WTC11 (cell line): Measurements from ENCODE around the gene MS4A14. TPM values are rescaled to one million over a fixed set of nuclear protein-coding genes. Genes with fewer than 3 reads are reported as not detected.

ENCODE experiments used
- ATAC-seq: fragments of 200-7000 bp; cut with Tn5 transposase; 2 replicates; pipeline ENCODE4 v1.10.0; 2021; ENCODE audit warnings: mild to moderate bottlenecking, moderate library complexity
- CTCF ChIA-PET: fragments of 300-600 bp; sonication (Branson Sonifier 250); formaldehyde crosslinking; loops from one replicate; lab custom pipeline; 2021; ENCODE audit warnings: antibody characterized with exemption; lab: Charles Lee
- POLR2A ChIA-PET: fragments of 350-600 bp; sonication (Branson Sonifier 250); formaldehyde crosslinking; loops from one replicate; lab custom pipeline; 2021; ENCODE audit warnings: antibody characterized with exemption; lab: Charles Lee
- DNase-seq: peaks from one replicate; pipeline ENCODE4 v3.0.0; 2021; ENCODE audit warnings: low spot score
- H3K27ac Mint-ChIP-seq: 2 replicates; pipeline ENCODE4 v1.8.0; 2021; ENCODE audit warnings: mixed read lengths
- H3K27me3 Mint-ChIP-seq: 2 replicates; pipeline ENCODE4 v1.8.0; 2021; ENCODE audit warnings: low read depth, mild to moderate bottlenecking, moderate library complexity, mixed read lengths
- H3K36me3 Mint-ChIP-seq: 2 replicates; pipeline ENCODE4 v1.8.0; 2021; ENCODE audit warnings: mixed read lengths
- H3K4me1 Mint-ChIP-seq: 2 replicates; pipeline ENCODE4 v1.8.0; 2022; ENCODE audit warnings: mixed read lengths
- H3K4me3 Mint-ChIP-seq: 2 replicates; pipeline ENCODE4 v1.8.0; 2021; ENCODE audit warnings: mild to moderate bottlenecking, moderate library complexity, mixed read lengths
- H3K9me3 Mint-ChIP-seq: 2 replicates; pipeline ENCODE4 v1.8.0; 2021; ENCODE audit warnings: mixed read lengths
- GABPB1 ChIP-seq: sonication (generic); formaldehyde crosslinking; IDR thresholded peaks from 2 replicates; pipeline ENCODE4 v1.8.1; 2023; ENCODE audit warnings: mild to moderate bottlenecking, missing genetic modification reagents
- GRHL2 ChIP-seq: fragments of 250-450 bp; sonication (Bioruptor Pico); IDR thresholded peaks from 2 replicates; pipeline ENCODE4 v1.8.0; 2022; ENCODE audit warnings: mild to moderate bottlenecking, moderate library complexity; ENCODE audit not compliant: insufficient replicate concordance, severe bottlenecking
- IRF2 ChIP-seq: sonication (generic); formaldehyde crosslinking; IDR thresholded peaks from 2 replicates; pipeline ENCODE4 v1.8.0; 2022; ENCODE audit warnings: low read depth, missing genetic modification reagents, borderline replicate concordance
- NFYB ChIP-seq: sonication (generic); formaldehyde crosslinking; conservative IDR thresholded peaks from 2 replicates; pipeline ENCODE4 v1.8.0; 2022; ENCODE audit warnings: low read depth, missing genetic modification reagents
- PRRX2 ChIP-seq: fragments of 250-450 bp; sonication (Bioruptor Pico); IDR thresholded peaks from 2 replicates; pipeline ENCODE4 v1.8.0; 2021; ENCODE audit warnings: mild to moderate bottlenecking
- RORB ChIP-seq: fragments of 250-450 bp; sonication (Bioruptor Pico); IDR thresholded peaks from 2 replicates; pipeline ENCODE4 v1.9.0; 2021; ENCODE audit warnings: mild to moderate bottlenecking
- SOX15 ChIP-seq: fragments of 250-450 bp; sonication (Bioruptor Pico); IDR thresholded peaks from 2 replicates; pipeline ENCODE4 v1.9.0; 2021; ENCODE audit warnings: mild to moderate bottlenecking
- SP1 ChIP-seq: sonication (generic); formaldehyde crosslinking; conservative IDR thresholded peaks from 2 replicates; pipeline ENCODE4 v1.8.1; 2022; ENCODE audit warnings: missing genetic modification reagents
- ZNF263 ChIP-seq: sonication (generic); formaldehyde crosslinking; IDR thresholded peaks from 2 replicates; pipeline ENCODE4 v1.8.1; 2022; ENCODE audit warnings: low read depth, mild to moderate bottlenecking, moderate library complexity, missing genetic modification reagents
- total RNA-seq: library from RNA; stranded (reverse); gene quantifications from 3 replicates; pipeline ENCODE4 v1.2.3, GENCODE V29; 2021
- TF ChIP-seq, protein P1 (sequence below): sonication (generic); formaldehyde crosslinking; IDR thresholded peaks from 2 replicates; pipeline ENCODE4 v1.8.1; 2022; ENCODE audit warnings: missing genetic modification reagents, borderline replicate concordance
- TF ChIP-seq, protein P2 (sequence below): sonication (generic); formaldehyde crosslinking; conservative IDR thresholded peaks from 2 replicates; pipeline ENCODE4 v1.8.1; 2022; ENCODE audit warnings: mild to moderate bottlenecking, missing genetic modification reagents
- TF ChIP-seq, protein P3 (sequence below): sonication (generic); formaldehyde crosslinking; IDR thresholded peaks from 2 replicates; pipeline ENCODE4 v1.8.0; 2023; ENCODE audit warnings: mild to moderate bottlenecking, missing genetic modification reagents
- TF ChIP-seq, protein P4 (sequence below): sonication (generic); formaldehyde crosslinking; conservative IDR thresholded peaks from 2 replicates; pipeline ENCODE4 v1.8.1; 2023; ENCODE audit warnings: mild to moderate bottlenecking, low read depth, missing genetic modification reagents, moderate library complexity
- TF ChIP-seq, protein P5 (sequence below): fragments of 250-450 bp; sonication (Bioruptor Pico); IDR thresholded peaks from 2 replicates; pipeline ENCODE4 v1.8.0; 2021; ENCODE audit warnings: mild to moderate bottlenecking
- TF ChIP-seq, protein P6 (sequence below): fragments of 250-450 bp; sonication (Bioruptor Pico); IDR thresholded peaks from 2 replicates; pipeline ENCODE4 v1.9.0; 2021; ENCODE audit warnings: mild to moderate bottlenecking
- TF ChIP-seq, protein P7 (sequence below): sonication (generic); formaldehyde crosslinking; IDR thresholded peaks from 2 replicates; pipeline ENCODE4 v1.8.1; 2022; ENCODE audit warnings: low read depth, mild to moderate bottlenecking, moderate library complexity, missing genetic modification reagents, borderline replicate concordance

Gene MS4A14
- total RNA-seq, 1 experiment from 2014 or later: not detected

DNA sequence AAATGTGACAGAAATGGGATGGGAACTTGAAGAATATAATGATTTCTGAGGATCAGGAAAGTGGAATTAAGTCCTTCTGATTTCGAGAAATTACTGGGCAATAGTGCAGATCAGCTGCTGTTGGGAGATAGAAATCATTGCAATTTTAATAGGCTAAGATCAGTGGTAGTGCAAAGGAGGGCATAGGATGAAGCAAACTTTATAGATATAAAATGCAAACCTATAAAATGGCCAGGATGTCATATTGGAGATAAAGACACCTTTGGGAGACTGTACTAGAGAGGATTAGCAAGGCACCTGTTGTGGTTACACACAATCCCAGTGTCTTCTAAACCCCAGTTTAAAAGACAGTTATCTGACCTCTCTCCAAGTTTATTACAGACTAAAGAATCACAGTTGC lies 24.4 kb upstream of the MS4A14 start (continued):
- TF ChIP-seq, protein P1, sequence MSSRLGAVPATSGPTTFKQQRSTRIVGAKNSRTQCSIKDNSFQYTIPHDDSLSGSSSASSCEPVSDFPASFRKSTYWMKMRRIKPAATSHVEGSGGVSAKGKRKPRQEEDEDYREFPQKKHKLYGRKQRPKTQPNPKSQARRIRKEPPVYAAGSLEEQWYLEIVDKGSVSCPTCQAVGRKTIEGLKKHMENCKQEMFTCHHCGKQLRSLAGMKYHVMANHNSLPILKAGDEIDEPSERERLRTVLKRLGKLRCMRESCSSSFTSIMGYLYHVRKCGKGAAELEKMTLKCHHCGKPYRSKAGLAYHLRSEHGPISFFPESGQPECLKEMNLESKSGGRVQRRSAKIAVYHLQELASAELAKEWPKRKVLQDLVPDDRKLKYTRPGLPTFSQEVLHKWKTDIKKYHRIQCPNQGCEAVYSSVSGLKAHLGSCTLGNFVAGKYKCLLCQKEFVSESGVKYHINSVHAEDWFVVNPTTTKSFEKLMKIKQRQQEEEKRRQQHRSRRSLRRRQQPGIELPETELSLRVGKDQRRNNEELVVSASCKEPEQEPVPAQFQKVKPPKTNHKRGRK: no peak
- TF ChIP-seq, protein P2, sequence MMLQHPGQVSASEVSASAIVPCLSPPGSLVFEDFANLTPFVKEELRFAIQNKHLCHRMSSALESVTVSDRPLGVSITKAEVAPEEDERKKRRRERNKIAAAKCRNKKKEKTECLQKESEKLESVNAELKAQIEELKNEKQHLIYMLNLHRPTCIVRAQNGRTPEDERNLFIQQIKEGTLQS (CRISPR knock-in tag): no peak
- TF ChIP-seq GABPB1 (CRISPR knock-in tag): no peak
- no peak for TF ChIP-seq NFYB (CRISPR knock-in tag)
- TF ChIP-seq, protein P3, sequence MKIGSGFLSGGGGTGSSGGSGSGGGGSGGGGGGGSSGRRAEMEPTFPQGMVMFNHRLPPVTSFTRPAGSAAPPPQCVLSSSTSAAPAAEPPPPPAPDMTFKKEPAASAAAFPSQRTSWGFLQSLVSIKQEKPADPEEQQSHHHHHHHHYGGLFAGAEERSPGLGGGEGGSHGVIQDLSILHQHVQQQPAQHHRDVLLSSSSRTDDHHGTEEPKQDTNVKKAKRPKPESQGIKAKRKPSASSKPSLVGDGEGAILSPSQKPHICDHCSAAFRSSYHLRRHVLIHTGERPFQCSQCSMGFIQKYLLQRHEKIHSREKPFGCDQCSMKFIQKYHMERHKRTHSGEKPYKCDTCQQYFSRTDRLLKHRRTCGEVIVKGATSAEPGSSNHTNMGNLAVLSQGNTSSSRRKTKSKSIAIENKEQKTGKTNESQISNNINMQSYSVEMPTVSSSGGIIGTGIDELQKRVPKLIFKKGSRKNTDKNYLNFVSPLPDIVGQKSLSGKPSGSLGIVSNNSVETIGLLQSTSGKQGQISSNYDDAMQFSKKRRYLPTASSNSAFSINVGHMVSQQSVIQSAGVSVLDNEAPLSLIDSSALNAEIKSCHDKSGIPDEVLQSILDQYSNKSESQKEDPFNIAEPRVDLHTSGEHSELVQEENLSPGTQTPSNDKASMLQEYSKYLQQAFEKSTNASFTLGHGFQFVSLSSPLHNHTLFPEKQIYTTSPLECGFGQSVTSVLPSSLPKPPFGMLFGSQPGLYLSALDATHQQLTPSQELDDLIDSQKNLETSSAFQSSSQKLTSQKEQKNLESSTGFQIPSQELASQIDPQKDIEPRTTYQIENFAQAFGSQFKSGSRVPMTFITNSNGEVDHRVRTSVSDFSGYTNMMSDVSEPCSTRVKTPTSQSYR (CRISPR knock-in tag): no peak
- TF ChIP-seq PRRX2 (CRISPR knock-in tag): no peak
- TF ChIP-seq, protein P4, sequence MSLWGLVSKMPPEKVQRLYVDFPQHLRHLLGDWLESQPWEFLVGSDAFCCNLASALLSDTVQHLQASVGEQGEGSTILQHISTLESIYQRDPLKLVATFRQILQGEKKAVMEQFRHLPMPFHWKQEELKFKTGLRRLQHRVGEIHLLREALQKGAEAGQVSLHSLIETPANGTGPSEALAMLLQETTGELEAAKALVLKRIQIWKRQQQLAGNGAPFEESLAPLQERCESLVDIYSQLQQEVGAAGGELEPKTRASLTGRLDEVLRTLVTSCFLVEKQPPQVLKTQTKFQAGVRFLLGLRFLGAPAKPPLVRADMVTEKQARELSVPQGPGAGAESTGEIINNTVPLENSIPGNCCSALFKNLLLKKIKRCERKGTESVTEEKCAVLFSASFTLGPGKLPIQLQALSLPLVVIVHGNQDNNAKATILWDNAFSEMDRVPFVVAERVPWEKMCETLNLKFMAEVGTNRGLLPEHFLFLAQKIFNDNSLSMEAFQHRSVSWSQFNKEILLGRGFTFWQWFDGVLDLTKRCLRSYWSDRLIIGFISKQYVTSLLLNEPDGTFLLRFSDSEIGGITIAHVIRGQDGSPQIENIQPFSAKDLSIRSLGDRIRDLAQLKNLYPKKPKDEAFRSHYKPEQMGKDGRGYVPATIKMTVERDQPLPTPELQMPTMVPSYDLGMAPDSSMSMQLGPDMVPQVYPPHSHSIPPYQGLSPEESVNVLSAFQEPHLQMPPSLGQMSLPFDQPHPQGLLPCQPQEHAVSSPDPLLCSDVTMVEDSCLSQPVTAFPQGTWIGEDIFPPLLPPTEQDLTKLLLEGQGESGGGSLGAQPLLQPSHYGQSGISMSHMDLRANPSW (CRISPR knock-in tag): no peak
- TF ChIP-seq, all 79 proteins: peak for 0

DNA sequence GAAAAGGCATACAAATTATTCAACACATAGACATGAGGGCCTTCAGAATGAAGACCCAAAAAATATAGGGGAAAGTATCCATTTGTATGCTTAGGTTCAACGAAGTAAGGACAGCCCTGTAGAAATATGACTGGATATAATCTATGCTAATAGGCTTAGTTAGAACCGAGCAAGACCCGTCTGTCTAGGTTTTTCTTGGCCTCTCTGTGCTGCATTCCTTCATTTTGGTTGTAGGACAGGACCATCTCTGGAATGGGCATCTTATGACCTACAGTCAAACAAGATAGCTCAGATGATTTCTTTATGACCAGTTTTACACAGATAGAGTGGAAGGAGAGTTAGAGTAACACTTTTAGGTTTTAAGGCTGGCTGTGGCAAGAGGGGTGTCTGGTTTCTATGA lies 23.5 kb upstream of the MS4A14 start:
- peaks cover 14% of the 10 kb centered on the region for H3K36me3 Mint-ChIP-seq
- TF ChIP-seq, protein P5, sequence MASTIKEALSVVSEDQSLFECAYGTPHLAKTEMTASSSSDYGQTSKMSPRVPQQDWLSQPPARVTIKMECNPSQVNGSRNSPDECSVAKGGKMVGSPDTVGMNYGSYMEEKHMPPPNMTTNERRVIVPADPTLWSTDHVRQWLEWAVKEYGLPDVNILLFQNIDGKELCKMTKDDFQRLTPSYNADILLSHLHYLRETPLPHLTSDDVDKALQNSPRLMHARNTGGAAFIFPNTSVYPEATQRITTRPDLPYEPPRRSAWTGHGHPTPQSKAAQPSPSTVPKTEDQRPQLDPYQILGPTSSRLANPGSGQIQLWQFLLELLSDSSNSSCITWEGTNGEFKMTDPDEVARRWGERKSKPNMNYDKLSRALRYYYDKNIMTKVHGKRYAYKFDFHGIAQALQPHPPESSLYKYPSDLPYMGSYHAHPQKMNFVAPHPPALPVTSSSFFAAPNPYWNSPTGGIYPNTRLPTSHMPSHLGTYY (CRISPR knock-in tag): no peak
- TF ChIP-seq, protein P6, sequence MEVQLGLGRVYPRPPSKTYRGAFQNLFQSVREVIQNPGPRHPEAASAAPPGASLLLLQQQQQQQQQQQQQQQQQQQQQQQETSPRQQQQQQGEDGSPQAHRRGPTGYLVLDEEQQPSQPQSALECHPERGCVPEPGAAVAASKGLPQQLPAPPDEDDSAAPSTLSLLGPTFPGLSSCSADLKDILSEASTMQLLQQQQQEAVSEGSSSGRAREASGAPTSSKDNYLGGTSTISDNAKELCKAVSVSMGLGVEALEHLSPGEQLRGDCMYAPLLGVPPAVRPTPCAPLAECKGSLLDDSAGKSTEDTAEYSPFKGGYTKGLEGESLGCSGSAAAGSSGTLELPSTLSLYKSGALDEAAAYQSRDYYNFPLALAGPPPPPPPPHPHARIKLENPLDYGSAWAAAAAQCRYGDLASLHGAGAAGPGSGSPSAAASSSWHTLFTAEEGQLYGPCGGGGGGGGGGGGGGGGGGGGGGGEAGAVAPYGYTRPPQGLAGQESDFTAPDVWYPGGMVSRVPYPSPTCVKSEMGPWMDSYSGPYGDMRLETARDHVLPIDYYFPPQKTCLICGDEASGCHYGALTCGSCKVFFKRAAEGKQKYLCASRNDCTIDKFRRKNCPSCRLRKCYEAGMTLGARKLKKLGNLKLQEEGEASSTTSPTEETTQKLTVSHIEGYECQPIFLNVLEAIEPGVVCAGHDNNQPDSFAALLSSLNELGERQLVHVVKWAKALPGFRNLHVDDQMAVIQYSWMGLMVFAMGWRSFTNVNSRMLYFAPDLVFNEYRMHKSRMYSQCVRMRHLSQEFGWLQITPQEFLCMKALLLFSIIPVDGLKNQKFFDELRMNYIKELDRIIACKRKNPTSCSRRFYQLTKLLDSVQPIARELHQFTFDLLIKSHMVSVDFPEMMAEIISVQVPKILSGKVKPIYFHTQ (CRISPR knock-in tag): no peak
- TF ChIP-seq, protein P7, sequence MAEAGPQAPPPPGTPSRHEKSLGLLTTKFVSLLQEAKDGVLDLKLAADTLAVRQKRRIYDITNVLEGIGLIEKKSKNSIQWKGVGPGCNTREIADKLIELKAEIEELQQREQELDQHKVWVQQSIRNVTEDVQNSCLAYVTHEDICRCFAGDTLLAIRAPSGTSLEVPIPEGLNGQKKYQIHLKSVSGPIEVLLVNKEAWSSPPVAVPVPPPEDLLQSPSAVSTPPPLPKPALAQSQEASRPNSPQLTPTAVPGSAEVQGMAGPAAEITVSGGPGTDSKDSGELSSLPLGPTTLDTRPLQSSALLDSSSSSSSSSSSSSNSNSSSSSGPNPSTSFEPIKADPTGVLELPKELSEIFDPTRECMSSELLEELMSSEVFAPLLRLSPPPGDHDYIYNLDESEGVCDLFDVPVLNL (CRISPR knock-in tag): no peak
- TF ChIP-seq ZNF263 (CRISPR knock-in tag) (no peak), GRHL2 (no peak), SP1 (CRISPR knock-in tag) (no peak), SOX15 (CRISPR knock-in tag) (no peak), IRF2 (no peak), RORB (CRISPR knock-in tag) (no peak)
- H3K4me1 Mint-ChIP-seq: peaks cover 29% of the 10 kb centered on the region
- no peaks in the 10 kb centered on the region for H3K27me3 Mint-ChIP-seq
- no peak overlapping the region for H3K27ac Mint-ChIP-seq
- DNase-seq (no peak), ATAC-seq (no peak)
- no peak overlapping the region for H3K4me3 Mint-ChIP-seq
- CTCF ChIA-PET: interaction anchor here (1.6 kb wide), 1 partner anchor 9 kb away, joined by 7 read pairs; no protein-coding TSS in a partner anchor
- POLR2A ChIA-PET: interaction anchor here (0.6 kb wide), 1 partner anchor 267 kb away, joined by 6 read pairs; no protein-coding TSS in a partner anchor
- H3K9me3 Mint-ChIP-seq: peaks cover 17% of the 10 kb centered on the region
